Measurements from ENCODE around the gene NUMA1. TPM values are rescaled to one million over a fixed set of nuclear protein-coding genes. Genes with fewer than 3 reads are reported as not detected.

NUMA1 gene
- total RNA-seq, 4 donors from 2014 or later, result 163 to 272 (median 202) TPM

DNA sequence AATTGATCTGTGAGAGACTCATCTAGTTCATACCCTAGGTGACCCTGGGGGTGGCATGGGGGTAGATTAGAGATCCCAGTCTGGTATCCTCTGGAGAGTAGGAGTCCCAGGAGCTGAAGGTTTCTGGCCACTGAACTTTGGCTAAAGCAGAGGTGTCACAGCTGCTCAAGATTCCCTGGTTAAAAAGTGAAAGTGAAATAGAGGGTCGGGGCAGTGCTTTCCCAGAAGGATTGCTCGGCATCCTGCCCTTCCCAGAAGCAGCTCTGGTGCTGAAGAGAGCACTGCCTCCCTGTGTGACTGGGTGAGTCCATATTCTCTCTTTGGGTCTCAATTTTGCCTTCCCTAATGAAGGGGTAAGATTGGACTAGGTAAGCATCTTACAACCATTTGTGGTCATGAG, 81.0 kb downstream of the NUMA1 start:
- Histone ChIP-seq H3K9me3 (no peaks in the 10 kb centered on the region), H3K4me1 (peaks cover 7 to 10% of the 10 kb centered on the region in 2 donors), H3K4me3 (peak overlapping the region in 2 of 4 donors; percentile 22 to 24), H3K27ac (peak overlapping the region; percentile 39 to 73 (median 58)), H3K27me3 (no peaks in the 10 kb centered on the region), H3K36me3 (peaks cover 0 to 16% of the 10 kb centered on the region in 2 donors)
- TF ChIP-seq POLR2A (IDR thresholded peaks at IDR 0.05), result no peak
- TF ChIP-seq, protein P1, sequence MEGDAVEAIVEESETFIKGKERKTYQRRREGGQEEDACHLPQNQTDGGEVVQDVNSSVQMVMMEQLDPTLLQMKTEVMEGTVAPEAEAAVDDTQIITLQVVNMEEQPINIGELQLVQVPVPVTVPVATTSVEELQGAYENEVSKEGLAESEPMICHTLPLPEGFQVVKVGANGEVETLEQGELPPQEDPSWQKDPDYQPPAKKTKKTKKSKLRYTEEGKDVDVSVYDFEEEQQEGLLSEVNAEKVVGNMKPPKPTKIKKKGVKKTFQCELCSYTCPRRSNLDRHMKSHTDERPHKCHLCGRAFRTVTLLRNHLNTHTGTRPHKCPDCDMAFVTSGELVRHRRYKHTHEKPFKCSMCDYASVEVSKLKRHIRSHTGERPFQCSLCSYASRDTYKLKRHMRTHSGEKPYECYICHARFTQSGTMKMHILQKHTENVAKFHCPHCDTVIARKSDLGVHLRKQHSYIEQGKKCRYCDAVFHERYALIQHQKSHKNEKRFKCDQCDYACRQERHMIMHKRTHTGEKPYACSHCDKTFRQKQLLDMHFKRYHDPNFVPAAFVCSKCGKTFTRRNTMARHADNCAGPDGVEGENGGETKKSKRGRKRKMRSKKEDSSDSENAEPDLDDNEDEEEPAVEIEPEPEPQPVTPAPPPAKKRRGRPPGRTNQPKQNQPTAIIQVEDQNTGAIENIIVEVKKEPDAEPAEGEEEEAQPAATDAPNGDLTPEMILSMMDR (IDR thresholded peaks at IDR 0.05 in 4 of 5, conservative IDR thresholded peaks at IDR 0.05 in 1 of 5), result no peak
- intact Hi-C loops (cut with DNase I; ENCODE audit: low total_unique reads) (no loop called here), in situ Hi-C loops (cut with MboI; ENCODE audit: low sequenced_read_pairs in 4 of 4) (loop anchor here in 2 of 4 donors (25.0 kb wide), 2 partner anchors 413 to 438 kb away; partner anchors contain the start of gene CLPB (in 1 of the 2))
- ATAC-seq, result no peak
- DNase-seq, result no peak

DNA sequence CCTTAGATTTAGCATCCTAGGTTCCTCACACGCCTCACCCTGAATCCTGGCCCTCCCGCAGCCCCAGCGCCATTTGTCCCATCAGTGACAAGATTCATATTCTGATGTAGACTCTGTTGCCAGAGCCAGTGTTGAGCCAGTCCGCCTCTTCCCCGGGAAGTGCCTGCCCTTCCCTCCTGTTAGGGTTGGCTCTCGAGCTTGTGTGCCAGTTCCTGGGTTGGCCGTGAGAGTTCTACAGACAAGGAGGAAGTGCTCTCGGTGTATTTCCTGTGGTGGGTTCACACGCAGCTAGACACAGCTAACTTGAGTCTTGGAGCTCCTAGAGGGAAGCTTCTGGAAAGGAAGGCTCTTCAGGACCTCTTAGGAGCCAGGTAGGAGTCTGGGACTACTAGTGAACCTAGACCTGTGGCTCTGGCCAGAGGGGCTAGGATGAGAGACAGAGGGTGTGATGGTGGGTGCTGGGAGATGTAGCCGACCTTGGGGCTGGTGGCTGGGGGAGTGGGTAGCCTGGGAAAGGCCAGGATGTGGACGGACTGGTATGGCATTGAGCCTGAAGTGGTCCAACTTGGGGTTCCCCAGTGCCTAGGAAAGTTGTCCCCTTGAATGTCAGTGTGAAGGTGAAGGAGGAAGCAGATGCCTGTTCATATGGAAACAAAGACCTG, 81.6 kb downstream of the NUMA1 start, which contains the start of gene IL18BP:
IL18BP (plus strand) TSS at position 261 of the 662 bp plus-strand sequence. CDS start 1,076 bp downstream, outside the sequence.
- TF ChIP-seq, protein P1 (IDR thresholded peaks at IDR 0.05 in 4 of 5, conservative IDR thresholded peaks at IDR 0.05 in 1 of 5), result no peak
- no peak for TF ChIP-seq POLR2A (IDR thresholded peaks at IDR 0.05)
- Histone ChIP-seq H3K4me1 (peaks cover 7 to 10% of the 10 kb centered on the region in 2 donors), H3K27me3 (no peaks in the 10 kb centered on the region), H3K4me3 (peak within 1 kb of the TSS in 2 of 4 donors; percentile 22 to 24), H3K27ac (peak within 1 kb of the TSS; percentile 39 to 73 (median 58)), H3K36me3 (peaks cover 0 to 11% of the 10 kb centered on the region in 2 donors), H3K9me3 (no peaks in the 10 kb centered on the region)
- DNase-seq (no peak), ATAC-seq (no peak)
- in situ Hi-C loops (cut with MboI; ENCODE audit: low sequenced_read_pairs in 4 of 4), result loop anchor here in 2 of 4 donors (25.0 kb wide), 2 partner anchors 414 to 439 kb away; partner anchors contain the start of gene CLPB (in 1 of the 2)
- intact Hi-C loops (cut with DNase I; ENCODE audit: low total_unique reads), result no loop called here

DNA sequence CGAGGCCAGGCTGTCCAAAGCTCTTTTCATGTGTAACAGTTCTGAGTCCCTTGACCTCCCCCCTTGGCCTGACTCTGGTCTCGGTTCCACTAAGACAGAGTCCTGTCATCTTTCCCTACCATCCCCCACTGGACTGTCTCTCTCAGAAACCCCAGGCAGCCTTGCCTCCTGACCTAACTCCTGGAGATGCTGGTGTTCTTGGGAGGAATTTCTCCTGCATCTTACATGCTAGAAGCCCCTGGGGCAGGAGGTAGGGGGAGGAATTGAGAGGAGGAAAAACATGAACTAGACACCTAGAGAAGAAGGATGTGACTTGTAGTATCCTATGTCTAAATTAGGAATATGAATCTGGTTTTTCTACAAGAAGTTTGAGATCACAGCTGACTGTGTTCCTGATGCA, 82.3 kb downstream of the NUMA1 start:
- no peaks in the 10 kb centered on the region for H3K9me3 ChIP-seq
- no peak for TF ChIP-seq POLR2A (IDR thresholded peaks at IDR 0.05)
- TF ChIP-seq, protein P1 (IDR thresholded peaks at IDR 0.05 in 4 of 5, conservative IDR thresholded peaks at IDR 0.05 in 1 of 5), result no peak
- in situ Hi-C loops (cut with MboI; ENCODE audit: low sequenced_read_pairs in 4 of 4), result loop anchor here in 2 of 4 donors (25.0 kb wide), 2 partner anchors 414 to 439 kb away; partner anchors contain the start of gene CLPB (in 1 of the 2)
- peaks cover 0 to 3% of the 10 kb centered on the region in 2 donors for H3K36me3 ChIP-seq
- no peaks in the 10 kb centered on the region for H3K27me3 ChIP-seq
- peak overlapping the region in 2 of 4 donors; percentile 48 to 73 for H3K27ac ChIP-seq
- H3K4me3 ChIP-seq, result no peak overlapping the region
- peaks cover 7 to 10% of the 10 kb centered on the region in 2 donors for H3K4me1 ChIP-seq
- intact Hi-C loops (cut with DNase I; ENCODE audit: low total_unique reads), result no loop called here
- DNase-seq (no peak), ATAC-seq (no peak)

GRCh38 chr11:71997594-71997993, 82.7 kb downstream of the NUMA1 start:
- intact Hi-C loops (cut with DNase I; ENCODE audit: low total_unique reads) (no loop called here), in situ Hi-C loops (cut with MboI; ENCODE audit: low sequenced_read_pairs in 4 of 4) (loop anchor here in 2 of 4 donors (25.0 kb wide), 2 partner anchors 415 to 440 kb away; partner anchors contain the start of gene CLPB (in 1 of the 2))
- no peak for TF ChIP-seq POLR2A (IDR thresholded peaks at IDR 0.05)
- TF ChIP-seq, protein P1 (IDR thresholded peaks at IDR 0.05 in 4 of 5, conservative IDR thresholded peaks at IDR 0.05 in 1 of 5), result no peak
- Histone ChIP-seq H3K4me3 (no peak overlapping the region), H3K9me3 (no peaks in the 10 kb centered on the region), H3K4me1 (peaks cover 7 to 10% of the 10 kb centered on the region in 2 donors), H3K36me3 (no peaks in the 10 kb centered on the region), H3K27ac (peak overlapping the region in 2 of 4 donors; percentile 48 to 73), H3K27me3 (no peaks in the 10 kb centered on the region)
- ATAC-seq, result no peak
- no peak for DNase-seq

Measured in gastrocnemius medialis (tissue), 4 donors.